Endometrium (tissue), 2 donors: ENCODE data around the gene LDLRAD1.
"Not testable (repeated sequence)": the region's sequence is repeated elsewhere in the genome, so short reads cannot be mapped to it uniquely, and the experiment has no call there.

ENCODE experiments used
- FAIRE-seq: peaks from 2 replicates; lab custom pipeline; 2012; peaks lifted over from hg19 to GRCh38; lab: Jason Lieb, UNC
- donor health status: control.
- donor health status: control.

Gene LDLRAD1

GRCh38 chr1:54017979-54018378, at the start of gene LDLRAD1:
LDLRAD1 (minus strand) TSS chr1:54018186; CDS start chr1:54018112, 74 bp downstream.
- FAIRE-seq: no peak

- FAIRE-seq: no peak
Observed at GRCh38 chr1:54064299-54064698, 46.3 kb upstream of the LDLRAD1 start.

GRCh38 chr1:54054438-54054749, 36.4 kb upstream of the LDLRAD1 start:
- no peak for FAIRE-seq

GRCh38 chr1:54053745-54054437, 35.9 kb upstream of the LDLRAD1 start:
- FAIRE-seq: no peak

- peak; percentile 99 for FAIRE-seq
Observed at GRCh38 chr1:54052934-54053744, 35.2 kb upstream of the LDLRAD1 start, which contains the start of the genes TCEANC2 and TMEM59. TCEANC2 (plus strand) TSS chr1:54053608; CDS start chr1:54054423, 815 bp downstream. TMEM59 (minus strand) TSS chr1:54053204; CDS start chr1:54053188, 16 bp downstream.

- FAIRE-seq: no peak
Observed at GRCh38 chr1:54052431-54052933, 34.5 kb upstream of the LDLRAD1 start.

GRCh38 chr1:54051933-54052430, 34.0 kb upstream of the LDLRAD1 start:
- FAIRE-seq: no peak

GRCh38 chr1:54050435-54050834, 32.4 kb upstream of the LDLRAD1 start:
- not testable (repeated sequence) for FAIRE-seq

- FAIRE-seq: no peak
Observed at GRCh38 chr1:54047384-54048305, 29.7 kb upstream of the LDLRAD1 start.

GRCh38 chr1:54046671-54047383, 28.8 kb upstream of the LDLRAD1 start:
- no peak for FAIRE-seq

- no peak for FAIRE-seq
Observed at GRCh38 chr1:54045496-54045895, 27.5 kb upstream of the LDLRAD1 start.

- FAIRE-seq: no peak
Observed at GRCh38 chr1:54041806-54042205, 23.8 kb upstream of the LDLRAD1 start.

GRCh38 chr1:54037476-54037875, 19.5 kb upstream of the LDLRAD1 start:
- no peak for FAIRE-seq

GRCh38 chr1:54028306-54029251, 10.6 kb upstream of the LDLRAD1 start:
- FAIRE-seq: no peak

- FAIRE-seq: no peak
Observed at GRCh38 chr1:54027848-54028247, 9.9 kb upstream of the LDLRAD1 start.

GRCh38 chr1:54024811-54025210, 6.8 kb upstream of the LDLRAD1 start:
- not testable (repeated sequence) for FAIRE-seq

- no peak for FAIRE-seq
Observed at GRCh38 chr1:54024358-54024757, 6.4 kb upstream of the LDLRAD1 start.

GRCh38 chr1:54019562-54020176, 1.7 kb upstream of the LDLRAD1 start:
- FAIRE-seq: not testable (repeated sequence)

GRCh38 chr1:54018635-54019034, 649 bp upstream of the LDLRAD1 start:
- FAIRE-seq: no peak
